ENCODE results near the gene PDGFD.

Gene PDGFD

GRCh38 chr11:104142698-104143097, 21.2 kb downstream of the PDGFD start:
- DNase-seq, result no peak

- no peak for DNase-seq
Observed at GRCh38 chr11:104136861-104137260, 27.1 kb downstream of the PDGFD start.

GRCh38 chr11:104134745-104135144, 29.2 kb downstream of the PDGFD start:
- no peak for DNase-seq

- no peak for DNase-seq
Observed at GRCh38 chr11:104130161-104130560, 33.8 kb downstream of the PDGFD start.

GRCh38 chr11:104129145-104129544, 34.8 kb downstream of the PDGFD start:
- no peak for DNase-seq

GRCh38 chr11:104127828-104128227, 36.1 kb downstream of the PDGFD start:
- DNase-seq, result no peak

- DNase-seq, result no peak
Observed at GRCh38 chr11:104126464-104126863, 37.5 kb downstream of the PDGFD start.

- no peak for DNase-seq
Observed at GRCh38 chr11:104124979-104125378, 39.0 kb downstream of the PDGFD start.

GRCh38 chr11:104122836-104123235, 41.1 kb downstream of the PDGFD start:
- DNase-seq, result no peak

- no peak for DNase-seq
Observed at GRCh38 chr11:104122011-104122635, 41.8 kb downstream of the PDGFD start.

- DNase-seq, result no peak
Observed at GRCh38 chr11:104120493-104121137, 43.3 kb downstream of the PDGFD start.

GRCh38 chr11:104118105-104118744, 45.7 kb downstream of the PDGFD start:
- no peak for DNase-seq

- DNase-seq, result no peak
Observed at GRCh38 chr11:104113541-104113940, 50.4 kb downstream of the PDGFD start.

- DNase-seq, result no peak
Observed at GRCh38 chr11:104106136-104106754, 57.7 kb downstream of the PDGFD start.

- DNase-seq, result no peak
Observed at GRCh38 chr11:104105155-104105554, 58.8 kb downstream of the PDGFD start.

GRCh38 chr11:104104664-104105063, 59.3 kb downstream of the PDGFD start:
- DNase-seq, result no peak

- no peak for DNase-seq
Observed at GRCh38 chr11:104104201-104104600, 59.7 kb downstream of the PDGFD start.

GRCh38 chr11:104098555-104098954, 65.4 kb downstream of the PDGFD start:
- no peak for DNase-seq

GRCh38 chr11:104098132-104098531, 65.8 kb downstream of the PDGFD start:
- no peak for DNase-seq

GRCh38 chr11:104096900-104097299, 67.0 kb downstream of the PDGFD start:
- no peak for DNase-seq

GRCh38 chr11:104095791-104096190, 68.2 kb downstream of the PDGFD start:
- DNase-seq, result no peak

GRCh38 chr11:104094576-104094975, 69.4 kb downstream of the PDGFD start:
- DNase-seq, result no peak

- DNase-seq, result no peak
Observed at GRCh38 chr11:104093426-104094280, 70.3 kb downstream of the PDGFD start.

Data from stimulated activated naive CD4-positive, alpha-beta T cell treated with Interleukin-2 at 50 U/mL for 16 hours (primary cell).